HL-60 (cell line): Measurements from ENCODE around the gene FBH1.
"Not testable (repeated sequence)": the region's sequence is repeated elsewhere in the genome, so short reads cannot be mapped to it uniquely, and the experiment has no call there.

ENCODE experiments used
- DNase-seq, 2 experiments: peaks; one replicate each; pipeline ENCODE4 v3.0.0-alpha.2; 2010 to 2020; ENCODE audit warnings: low read depth in 1 of 2, low spot score in 1 of 2
- H3K27ac ChIP-seq: fragments of 250-450 bp; sonication (Bioruptor Pico); replicated peaks from 2 replicates; pipeline ENCODE4 v1.5.1; 2020; ENCODE audit warnings: mild to moderate bottlenecking, moderate library complexity
- H3K27me3 ChIP-seq: fragments of 250-450 bp; sonication (Bioruptor Pico); 2 replicates; pipeline ENCODE4 v1.5.1; 2021; ENCODE audit warnings: mild to moderate bottlenecking, moderate library complexity; ENCODE audit not compliant: insufficient read depth, poor library complexity, severe bottlenecking
- H3K4me3 ChIP-seq: replicated peaks from 2 replicates; pipeline ENCODE4 v1.5.1; 2011; ENCODE audit warnings: mild to moderate bottlenecking, control low read depth, low read length; ENCODE audit not compliant: insufficient read depth
- GABPA ChIP-seq: IDR thresholded peaks from 2 replicates; pipeline ENCODE4 v1.6.1; 2012; ENCODE audit warnings: low read depth
- POLR2AphosphoS5 ChIP-seq: IDR thresholded peaks from 2 replicates; pipeline ENCODE4 v1.6.1; 2012; ENCODE audit warnings: low read depth
- SPI1 ChIP-seq: IDR thresholded peaks from 2 replicates; pipeline ENCODE4 v1.6.1; 2012; ENCODE audit warnings: low read depth, mild to moderate bottlenecking, borderline replicate concordance
- TF ChIP-seq, protein P1 (sequence below): IDR thresholded peaks from one replicate; pipeline ENCODE4 v1.5.1; 2011; ENCODE audit warnings: low read length, control low read depth, inconsistent platforms; ENCODE audit not compliant: insufficient read depth
- TF ChIP-seq, protein P2 (sequence below): IDR thresholded peaks from 2 replicates; pipeline ENCODE4 v1.6.1; 2012; ENCODE audit warnings: low read depth; ENCODE audit not compliant: insufficient replicate concordance

FBH1 gene

DNA sequence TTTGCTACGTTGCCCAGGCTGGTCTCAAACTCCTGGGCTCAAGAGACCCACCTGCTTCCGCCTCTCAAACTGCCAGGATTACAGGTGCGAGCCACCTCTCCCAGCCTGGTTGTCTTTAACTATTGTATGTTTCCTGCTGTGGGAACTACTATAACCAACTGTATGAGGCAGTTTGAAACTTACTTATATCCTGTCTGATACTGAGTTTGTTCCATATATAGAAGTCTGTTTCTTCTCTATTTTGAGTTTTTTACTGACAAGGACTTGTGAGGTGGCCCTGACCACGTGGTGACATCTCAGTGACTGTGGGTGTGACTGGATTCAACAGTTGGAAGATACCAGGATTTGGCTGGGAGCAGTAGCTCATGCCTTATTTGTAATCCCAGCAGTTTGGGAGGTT, 14.2 kb downstream of the FBH1 start:
- no peak overlapping the region for H3K27ac ChIP-seq
- no peaks in the 10 kb centered on the region for H3K27me3 ChIP-seq
- DNase-seq, result no peak
- no peak for TF ChIP-seq GABPA
- no peak for TF ChIP-seq POLR2AphosphoS5
- TF ChIP-seq, protein P1, sequence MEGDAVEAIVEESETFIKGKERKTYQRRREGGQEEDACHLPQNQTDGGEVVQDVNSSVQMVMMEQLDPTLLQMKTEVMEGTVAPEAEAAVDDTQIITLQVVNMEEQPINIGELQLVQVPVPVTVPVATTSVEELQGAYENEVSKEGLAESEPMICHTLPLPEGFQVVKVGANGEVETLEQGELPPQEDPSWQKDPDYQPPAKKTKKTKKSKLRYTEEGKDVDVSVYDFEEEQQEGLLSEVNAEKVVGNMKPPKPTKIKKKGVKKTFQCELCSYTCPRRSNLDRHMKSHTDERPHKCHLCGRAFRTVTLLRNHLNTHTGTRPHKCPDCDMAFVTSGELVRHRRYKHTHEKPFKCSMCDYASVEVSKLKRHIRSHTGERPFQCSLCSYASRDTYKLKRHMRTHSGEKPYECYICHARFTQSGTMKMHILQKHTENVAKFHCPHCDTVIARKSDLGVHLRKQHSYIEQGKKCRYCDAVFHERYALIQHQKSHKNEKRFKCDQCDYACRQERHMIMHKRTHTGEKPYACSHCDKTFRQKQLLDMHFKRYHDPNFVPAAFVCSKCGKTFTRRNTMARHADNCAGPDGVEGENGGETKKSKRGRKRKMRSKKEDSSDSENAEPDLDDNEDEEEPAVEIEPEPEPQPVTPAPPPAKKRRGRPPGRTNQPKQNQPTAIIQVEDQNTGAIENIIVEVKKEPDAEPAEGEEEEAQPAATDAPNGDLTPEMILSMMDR, result no peak
- no peak for TF ChIP-seq SPI1
- TF ChIP-seq, protein P2, sequence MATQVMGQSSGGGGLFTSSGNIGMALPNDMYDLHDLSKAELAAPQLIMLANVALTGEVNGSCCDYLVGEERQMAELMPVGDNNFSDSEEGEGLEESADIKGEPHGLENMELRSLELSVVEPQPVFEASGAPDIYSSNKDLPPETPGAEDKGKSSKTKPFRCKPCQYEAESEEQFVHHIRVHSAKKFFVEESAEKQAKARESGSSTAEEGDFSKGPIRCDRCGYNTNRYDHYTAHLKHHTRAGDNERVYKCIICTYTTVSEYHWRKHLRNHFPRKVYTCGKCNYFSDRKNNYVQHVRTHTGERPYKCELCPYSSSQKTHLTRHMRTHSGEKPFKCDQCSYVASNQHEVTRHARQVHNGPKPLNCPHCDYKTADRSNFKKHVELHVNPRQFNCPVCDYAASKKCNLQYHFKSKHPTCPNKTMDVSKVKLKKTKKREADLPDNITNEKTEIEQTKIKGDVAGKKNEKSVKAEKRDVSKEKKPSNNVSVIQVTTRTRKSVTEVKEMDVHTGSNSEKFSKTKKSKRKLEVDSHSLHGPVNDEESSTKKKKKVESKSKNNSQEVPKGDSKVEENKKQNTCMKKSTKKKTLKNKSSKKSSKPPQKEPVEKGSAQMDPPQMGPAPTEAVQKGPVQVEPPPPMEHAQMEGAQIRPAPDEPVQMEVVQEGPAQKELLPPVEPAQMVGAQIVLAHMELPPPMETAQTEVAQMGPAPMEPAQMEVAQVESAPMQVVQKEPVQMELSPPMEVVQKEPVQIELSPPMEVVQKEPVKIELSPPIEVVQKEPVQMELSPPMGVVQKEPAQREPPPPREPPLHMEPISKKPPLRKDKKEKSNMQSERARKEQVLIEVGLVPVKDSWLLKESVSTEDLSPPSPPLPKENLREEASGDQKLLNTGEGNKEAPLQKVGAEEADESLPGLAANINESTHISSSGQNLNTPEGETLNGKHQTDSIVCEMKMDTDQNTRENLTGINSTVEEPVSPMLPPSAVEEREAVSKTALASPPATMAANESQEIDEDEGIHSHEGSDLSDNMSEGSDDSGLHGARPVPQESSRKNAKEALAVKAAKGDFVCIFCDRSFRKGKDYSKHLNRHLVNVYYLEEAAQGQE, result no peak
- no peak overlapping the region for H3K4me3 ChIP-seq

DNA sequence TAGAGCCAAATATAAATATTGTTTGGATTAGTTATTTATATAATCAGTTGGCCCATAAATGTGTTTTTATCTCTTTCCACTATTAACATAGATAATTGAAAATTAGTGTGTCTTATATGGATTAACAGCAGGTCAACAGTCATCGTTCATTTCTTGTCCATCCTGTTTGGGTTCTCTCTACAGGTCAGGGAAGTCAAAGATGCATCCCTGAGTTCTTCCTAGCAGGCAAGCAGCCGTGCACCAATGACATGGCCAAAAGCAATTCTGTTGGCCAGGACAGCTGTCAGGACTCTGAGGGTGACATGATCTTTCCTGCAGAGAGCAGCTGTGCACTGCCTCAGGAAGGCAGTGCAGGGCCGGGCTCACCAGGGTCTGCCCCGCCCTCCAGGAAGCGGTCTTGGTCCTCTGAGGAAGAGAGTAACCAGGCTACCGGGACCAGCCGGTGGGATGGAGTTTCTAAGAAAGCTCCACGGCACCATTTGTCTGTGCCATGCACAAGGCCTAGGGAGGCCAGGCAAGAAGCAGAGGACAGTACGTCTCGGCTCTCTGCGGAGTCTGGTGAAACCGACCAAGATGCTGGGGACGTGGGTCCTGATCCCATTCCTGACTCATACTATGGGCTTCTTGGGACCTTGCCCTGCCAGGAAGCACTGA, 15.9 kb downstream of the FBH1 start:
- H3K27me3 ChIP-seq, result no peaks in the 10 kb centered on the region
- no peak overlapping the region for H3K4me3 ChIP-seq
- no peak overlapping the region for H3K27ac ChIP-seq
- TF ChIP-seq, protein P2, result no peak
- no peak for TF ChIP-seq POLR2AphosphoS5
- TF ChIP-seq GABPA, result no peak
- no peak for DNase-seq

DNA sequence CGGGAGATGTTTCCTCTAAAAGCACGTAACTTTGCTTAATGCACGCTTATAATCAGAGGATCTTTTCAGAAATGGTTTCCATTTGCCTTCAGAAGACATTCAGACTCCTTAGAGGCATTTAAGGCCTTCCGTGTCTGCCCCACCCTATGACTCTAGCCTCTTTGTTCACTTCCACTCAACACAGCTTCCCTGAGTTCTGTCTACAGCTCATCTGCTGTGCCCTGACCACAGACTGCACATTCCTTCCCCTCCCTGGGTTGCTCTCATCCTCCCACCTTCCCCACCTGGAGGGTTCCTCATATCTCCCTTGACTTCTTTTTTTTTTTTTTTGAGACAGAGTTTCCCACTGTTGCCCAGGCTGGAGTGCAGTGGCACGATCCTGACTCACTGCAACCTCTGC, 16.6 kb downstream of the FBH1 start:
- no peak for TF ChIP-seq SPI1
- no peak overlapping the region for H3K27ac ChIP-seq
- DNase-seq, result no peak
- H3K4me3 ChIP-seq, result no peak overlapping the region
- H3K27me3 ChIP-seq, result no peaks in the 10 kb centered on the region

DNA sequence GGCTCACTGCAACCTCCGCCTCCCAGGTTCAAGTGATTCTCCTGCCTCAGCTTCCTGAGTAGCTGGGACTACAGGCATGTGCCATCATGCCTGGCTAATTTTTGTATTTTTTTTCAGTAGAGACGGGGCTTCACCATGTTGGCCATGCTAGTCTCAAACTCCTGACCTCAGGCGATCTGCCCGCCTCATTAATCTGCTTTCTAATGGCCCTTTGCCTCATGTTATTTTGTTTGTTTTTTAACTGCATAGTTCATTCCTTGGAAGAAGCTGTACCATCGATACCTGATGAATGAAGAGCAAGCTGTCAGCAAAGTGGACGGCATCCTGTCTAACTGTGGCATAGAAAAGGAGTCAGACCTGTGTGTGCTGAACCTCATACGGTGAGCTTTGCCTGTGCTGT, 18.6 kb downstream of the FBH1 start:
- H3K4me3 ChIP-seq, H3K27me3 ChIP-seq, DNase-seq, H3K27ac ChIP-seq: not testable (repeated sequence)

DNA sequence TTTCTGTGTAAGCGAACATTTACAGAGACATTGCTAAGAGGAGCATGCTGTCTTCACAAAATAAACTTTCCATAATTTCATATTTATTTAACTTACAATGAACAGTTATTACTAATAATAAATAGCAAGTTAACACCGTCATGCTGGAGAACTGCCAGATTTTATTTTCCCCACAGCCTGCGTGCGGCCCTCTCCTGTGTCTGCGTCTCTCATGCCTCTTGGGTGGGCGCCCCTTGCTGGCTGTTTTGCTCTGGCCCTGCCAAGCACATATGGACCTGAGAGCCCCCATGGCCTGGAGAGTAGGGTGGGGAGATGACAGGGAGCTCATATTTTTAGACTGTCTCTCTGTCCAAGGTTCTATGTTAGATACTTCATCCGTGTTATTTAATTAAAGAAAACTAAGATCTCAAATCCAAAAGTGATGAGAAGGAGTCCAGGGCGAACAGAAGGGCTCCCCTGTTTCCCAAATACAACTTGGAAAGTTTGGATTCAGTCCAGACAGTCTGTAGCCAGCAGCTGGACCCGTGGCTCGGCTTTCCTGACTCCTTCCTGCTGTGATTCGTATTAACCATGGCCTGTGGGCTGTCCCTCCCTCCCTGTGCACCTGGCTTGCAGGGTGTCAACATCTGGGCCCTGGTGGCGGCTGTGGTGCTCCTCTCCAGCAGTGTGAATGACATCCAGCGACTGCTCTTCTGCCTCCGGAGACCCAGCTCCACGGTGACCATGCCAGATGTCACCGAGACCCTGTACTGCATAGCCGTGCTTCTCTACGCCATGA, 20.5 kb downstream of the FBH1 start:
- no peaks in the 10 kb centered on the region for H3K27me3 ChIP-seq
- no peak for DNase-seq
- H3K4me3 ChIP-seq, result no peak overlapping the region
- no peak overlapping the region for H3K27ac ChIP-seq
- TF ChIP-seq, protein P2, result no peak
- TF ChIP-seq GABPA (no peak), SPI1 (no peak), POLR2AphosphoS5 (no peak)
- TF ChIP-seq, protein P1, result no peak
